Bone marrow (tissue), 2 donors: ENCODE measurements around the gene RDM1.
A peak's percentile ranks its signal among the peaks of the same experiment; 100 is the strongest.

ENCODE experiments used
- DNase-seq, 2 donors: peaks; one replicate each; lab custom pipeline; 2025; lab: John Stamatoyannopoulos, UW

Gene RDM1

DNA sequence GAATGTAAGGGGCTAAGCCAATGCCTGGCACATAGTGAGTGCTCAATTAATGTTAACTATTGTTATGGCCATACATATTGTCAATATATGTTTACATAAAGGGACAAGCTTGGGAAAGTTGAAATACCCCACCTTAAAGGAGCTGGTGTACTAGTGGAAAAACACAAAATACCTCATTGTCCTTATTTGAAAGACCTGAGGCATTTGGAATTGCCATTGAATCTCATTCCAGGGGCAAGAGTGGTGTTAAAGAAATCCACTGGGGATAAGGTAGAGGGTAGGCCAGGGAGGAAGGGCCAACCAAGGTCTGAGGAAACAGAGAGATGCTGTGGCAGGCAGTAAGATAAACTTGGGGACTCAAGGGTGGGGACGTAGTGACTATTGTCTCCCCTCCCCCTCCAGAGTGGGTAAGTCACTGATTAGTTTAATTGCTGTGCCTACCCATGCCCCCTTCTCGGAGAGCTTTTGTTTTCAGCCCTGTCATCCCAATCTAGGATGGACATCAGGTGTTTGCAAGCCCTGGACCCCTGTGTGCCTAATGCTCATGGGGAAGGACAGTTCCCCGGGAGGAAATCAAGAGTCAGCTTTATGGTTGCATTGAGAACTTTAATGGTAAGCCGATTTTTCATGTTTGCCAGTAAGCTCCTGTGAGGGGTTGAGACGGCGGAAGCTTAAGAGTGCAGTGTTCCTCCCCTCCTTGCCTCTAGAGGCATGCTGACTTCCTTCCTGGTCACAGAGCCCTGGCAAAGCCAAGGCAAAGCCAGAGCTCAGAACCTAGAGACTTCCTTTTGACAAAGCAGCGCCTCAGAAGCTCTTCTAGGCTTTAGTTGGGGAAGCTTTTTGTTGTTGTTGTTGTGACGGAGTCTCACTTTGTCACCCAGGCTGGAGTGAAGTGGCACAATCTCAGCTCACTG is 59.4 kb downstream of the RDM1 start:
- peak in 1 of 2 donors; percentile 8 for DNase-seq

DNA sequence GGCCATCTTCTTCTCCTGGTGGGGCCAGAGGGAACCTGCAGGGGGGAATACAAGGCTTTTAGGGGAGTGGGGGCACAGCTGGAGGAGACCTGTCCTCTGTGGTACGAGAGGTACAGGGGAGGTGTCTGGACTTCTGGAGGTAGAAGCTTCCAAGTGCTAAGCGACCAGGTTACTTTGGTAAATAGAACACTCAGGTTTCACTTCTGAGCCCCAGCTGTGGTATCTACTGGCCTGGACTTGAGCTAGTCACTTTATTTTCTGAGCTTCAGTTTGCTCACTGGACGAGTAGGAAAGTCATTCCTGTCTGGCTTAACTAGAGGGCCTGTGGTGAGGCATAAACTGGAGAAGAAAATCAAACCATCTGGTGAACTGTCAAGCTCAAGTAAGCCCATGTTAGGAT is 61.8 kb downstream of the RDM1 start, which contains the start of gene HEATR9:
HEATR9 (minus strand) TSS at position 155 of the 400 bp plus-strand sequence; CDS start at position 6, 149 bp downstream.
- DNase-seq: no peak
